GM12892 (cell line): Measurements from ENCODE around the gene C1orf105.

ENCODE experiments used
- POLR2A ChIP-seq: IDR thresholded peaks from 2 replicates; pipeline ENCODE4 v1.6.1; 2011; ENCODE audit warnings: low read depth, low read length, control low read depth
- POLR2AphosphoS5 ChIP-seq: IDR thresholded peaks from 2 replicates; pipeline ENCODE4 v1.6.1; 2011; ENCODE audit warnings: low read depth, low read length, control low read depth
- TAF1 ChIP-seq: IDR thresholded peaks from 2 replicates; pipeline ENCODE4 v1.6.1; 2011; ENCODE audit warnings: low read depth, mild to moderate bottlenecking, control low read depth, low read length, borderline replicate concordance

DNA sequence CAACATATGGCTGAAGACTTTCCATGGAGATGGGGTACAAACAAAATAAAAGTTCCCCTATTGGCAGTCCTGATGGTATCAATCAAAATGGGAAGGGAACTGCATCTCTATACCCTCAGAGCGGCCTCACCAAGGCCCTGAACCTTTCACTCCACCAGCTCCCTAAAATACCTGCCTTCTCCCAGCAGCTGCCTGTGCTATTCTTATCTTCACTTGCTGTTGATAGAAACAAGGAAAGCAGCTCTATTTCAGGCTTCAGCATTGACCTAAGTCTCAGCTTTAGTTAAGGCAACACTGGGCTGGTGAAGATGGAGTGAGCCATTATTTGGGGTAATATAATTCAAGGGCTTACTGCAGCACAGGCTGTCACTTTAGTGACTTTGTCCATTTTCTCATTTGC is 45.1 kb downstream of the C1orf105 start:
- TF ChIP-seq POLR2A (no peak), TAF1 (no peak), POLR2AphosphoS5 (no peak)
